Subcutaneous adipose tissue (tissue), 4 donors: ENCODE results near the gene ATAD3A. TPM values are rescaled to one million over a fixed set of nuclear protein-coding genes. Genes with fewer than 3 reads are reported as not detected.

Source experiments
- total RNA-seq, 4 donors: library from RNA; depleted of rRNA; stranded (reverse); fragments of >200 nt; gene quantifications; one replicate each; pipeline ENCODE4 v1.1.0, GENCODE V29; 2016
- TF ChIP-seq, protein P1 (sequence below): fragments of 450-650 bp; IDR thresholded peaks from one replicate; pipeline ENCODE4 v1.5.1; 2016; ENCODE audit warnings: low read depth, mild to moderate bottlenecking, control low read depth, antibody characterized with exemption, moderate library complexity

The ATAD3A gene
- total RNA-seq, 4 donors from 2014 or later: 9.3 to 22.6 (median 12.9) TPM

DNA sequence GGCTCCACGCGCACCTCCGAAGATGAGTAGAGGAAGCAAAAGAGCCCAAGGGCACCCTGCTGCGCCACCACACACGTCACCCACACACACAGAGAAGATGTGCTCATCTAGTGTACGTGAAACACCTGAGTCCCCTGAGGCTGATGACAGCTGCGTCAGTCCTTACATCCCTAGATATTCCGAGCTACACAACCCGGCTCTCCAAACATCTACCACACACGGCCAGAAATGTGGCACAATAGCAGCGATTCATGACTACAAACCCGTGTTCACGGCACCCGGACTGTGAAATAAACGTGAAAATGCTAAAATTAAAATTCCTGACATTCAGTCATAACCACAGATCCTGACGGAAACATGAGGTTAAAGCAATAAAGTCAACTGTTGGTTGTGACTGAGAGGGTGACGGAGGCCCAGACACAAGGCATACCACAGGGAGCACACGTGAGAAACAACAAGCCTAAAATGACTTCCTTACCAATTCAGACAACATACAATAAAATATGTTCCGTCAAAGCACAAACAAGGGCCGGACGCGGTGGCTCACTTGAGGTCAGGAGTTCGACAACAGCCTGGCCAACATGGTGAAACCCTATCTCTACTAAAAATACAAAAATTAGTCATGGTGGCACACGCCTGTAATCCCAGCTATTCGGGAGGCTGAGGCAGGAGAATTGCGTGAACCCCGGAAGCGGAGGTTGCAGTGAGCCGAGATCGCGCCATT lies 55.4 kb downstream of the ATAD3A start:
- TF ChIP-seq, protein P1, sequence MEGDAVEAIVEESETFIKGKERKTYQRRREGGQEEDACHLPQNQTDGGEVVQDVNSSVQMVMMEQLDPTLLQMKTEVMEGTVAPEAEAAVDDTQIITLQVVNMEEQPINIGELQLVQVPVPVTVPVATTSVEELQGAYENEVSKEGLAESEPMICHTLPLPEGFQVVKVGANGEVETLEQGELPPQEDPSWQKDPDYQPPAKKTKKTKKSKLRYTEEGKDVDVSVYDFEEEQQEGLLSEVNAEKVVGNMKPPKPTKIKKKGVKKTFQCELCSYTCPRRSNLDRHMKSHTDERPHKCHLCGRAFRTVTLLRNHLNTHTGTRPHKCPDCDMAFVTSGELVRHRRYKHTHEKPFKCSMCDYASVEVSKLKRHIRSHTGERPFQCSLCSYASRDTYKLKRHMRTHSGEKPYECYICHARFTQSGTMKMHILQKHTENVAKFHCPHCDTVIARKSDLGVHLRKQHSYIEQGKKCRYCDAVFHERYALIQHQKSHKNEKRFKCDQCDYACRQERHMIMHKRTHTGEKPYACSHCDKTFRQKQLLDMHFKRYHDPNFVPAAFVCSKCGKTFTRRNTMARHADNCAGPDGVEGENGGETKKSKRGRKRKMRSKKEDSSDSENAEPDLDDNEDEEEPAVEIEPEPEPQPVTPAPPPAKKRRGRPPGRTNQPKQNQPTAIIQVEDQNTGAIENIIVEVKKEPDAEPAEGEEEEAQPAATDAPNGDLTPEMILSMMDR: no peak

GRCh38 chr1:1567891-1568291 lies 55.9 kb downstream of the ATAD3A start:
- TF ChIP-seq, protein P1: no peak

- TF ChIP-seq, protein P1: no peak
Measured at GRCh38 chr1:1569341-1569740, 57.4 kb downstream of the ATAD3A start.

- TF ChIP-seq, protein P1: no peak
Measured at GRCh38 chr1:1573843-1574720, 62.1 kb downstream of the ATAD3A start.

DNA sequence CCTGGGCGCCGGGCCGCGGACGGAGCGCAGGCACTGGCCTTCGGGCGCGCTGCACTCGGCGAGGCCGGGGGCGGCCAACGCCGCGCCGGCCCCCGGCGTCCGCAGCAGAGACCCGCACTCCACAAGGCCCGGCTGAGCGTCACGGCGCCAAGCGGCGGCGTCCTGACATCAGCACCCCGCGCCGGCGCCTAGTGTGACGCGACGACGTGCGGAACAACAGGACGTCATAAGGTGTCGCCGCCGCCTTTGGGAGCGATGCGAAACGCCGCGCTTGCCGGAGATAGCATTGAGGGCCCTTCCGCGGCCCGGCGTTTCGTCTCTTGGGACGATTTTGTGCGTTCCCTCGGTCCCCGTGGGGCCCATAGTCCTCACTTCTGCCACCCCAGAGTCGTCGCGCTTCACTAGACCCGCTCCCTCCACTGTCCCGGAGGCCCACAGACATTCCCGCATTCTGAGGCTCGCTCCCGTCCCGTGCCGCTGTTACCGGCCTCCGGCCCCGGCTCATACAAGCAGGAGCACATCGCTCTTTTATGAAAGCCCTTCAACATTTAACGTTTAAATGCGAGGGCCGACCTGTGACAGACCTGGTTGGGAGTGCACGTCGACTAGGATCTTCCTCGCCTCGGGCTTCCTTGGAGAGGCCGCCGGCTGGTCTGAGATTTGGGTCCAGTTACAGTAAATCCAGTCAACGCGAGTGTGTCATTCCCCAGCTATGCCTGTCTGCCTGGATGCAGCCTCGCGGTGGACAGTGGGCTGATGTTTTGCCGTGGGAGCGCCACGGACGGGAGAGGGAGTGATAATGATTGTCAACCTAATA lies 63.0 kb downstream of the ATAD3A start, which contains the start of gene SSU72:
Gene SSU72, minus strand, starts transcription at position 143 of the 817 bp plus-strand sequence. CDS start 306 bp downstream, outside the sequence.
- TF ChIP-seq, protein P1: no peak

GRCh38 chr1:1577367-1578011 lies 65.5 kb downstream of the ATAD3A start:
- TF ChIP-seq, protein P1: no peak
